HCT116 (cell line): ENCODE results near the gene PRSS33.

Source experiments
- CTCF ChIP-seq, 3 experiments: fragments of 200-600 bp in 1 of 3; sonication (generic) in 1 of 3; IDR thresholded peaks in 2 of 3; conservative IDR thresholded peaks in 1 of 3; 2 replicates each; pipeline ENCODE4 v1.5.1; 2012 to 2017; ENCODE audit warnings: low read depth in 2 of 3, low read length in 2 of 3, antibody characterized with exemption in 1 of 3, borderline replicate concordance in 1 of 3, control low read depth in 1 of 3, mild to moderate bottlenecking in 1 of 3, mixed read lengths in 1 of 3, mixed run types in 1 of 3, moderate library complexity in 1 of 3; ENCODE audit not compliant: insufficient read depth in 1 of 3
- EZH2 ChIP-seq: fragments of 200-600 bp; sonication (generic); IDR thresholded peaks from 2 replicates; pipeline ENCODE4 v1.6.1; 2017; ENCODE audit warnings: antibody characterized with exemption, mixed run types
- POLR2A ChIP-seq: IDR thresholded peaks from 2 replicates; pipeline ENCODE4 v1.7.0; 2011; ENCODE audit warnings: borderline replicate concordance; ENCODE audit not compliant: insufficient read depth, insufficient read length; ENCODE audit errors: extremely low read depth
- TF ChIP-seq, protein P1 (sequence below): IDR thresholded peaks from 2 replicates; pipeline ENCODE4 v1.6.1; 2012
- TF ChIP-seq, protein P2 (sequence below): IDR thresholded peaks from 2 replicates; pipeline ENCODE4 v1.6.1; 2012; ENCODE audit warnings: low read depth

DNA sequence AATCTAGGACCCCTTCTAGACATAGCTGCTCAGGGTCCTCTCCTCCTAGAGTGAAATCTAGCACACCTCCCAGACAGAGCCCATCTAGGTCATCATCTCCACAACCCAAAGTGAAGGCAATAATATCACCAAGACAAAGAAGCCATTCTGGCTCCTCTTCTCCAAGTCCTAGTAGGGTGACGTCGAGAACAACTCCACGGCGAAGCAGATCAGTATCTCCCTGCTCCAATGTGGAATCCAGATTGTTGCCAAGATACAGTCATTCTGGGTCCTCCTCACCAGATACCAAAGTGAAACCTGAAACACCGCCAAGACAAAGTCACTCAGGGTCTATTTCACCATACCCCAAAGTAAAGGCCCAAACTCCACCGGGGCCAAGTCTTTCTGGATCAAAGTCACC is 24.2 kb downstream of the PRSS33 start:
- TF ChIP-seq CTCF (IDR thresholded peaks at IDR 0.05 in 2 of 3, conservative IDR thresholded peaks at IDR 0.05 in 1 of 3; ENCODE audit: borderline replicate concordance in 1 of 3, insufficient read depth in 1 of 3, low read depth in 2 of 3, low read length in 2 of 3) = no peak
- no peak for TF ChIP-seq POLR2A
- TF ChIP-seq, protein P1, sequence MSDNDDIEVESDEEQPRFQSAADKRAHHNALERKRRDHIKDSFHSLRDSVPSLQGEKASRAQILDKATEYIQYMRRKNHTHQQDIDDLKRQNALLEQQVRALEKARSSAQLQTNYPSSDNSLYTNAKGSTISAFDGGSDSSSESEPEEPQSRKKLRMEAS = no peak
- TF ChIP-seq, protein P2, sequence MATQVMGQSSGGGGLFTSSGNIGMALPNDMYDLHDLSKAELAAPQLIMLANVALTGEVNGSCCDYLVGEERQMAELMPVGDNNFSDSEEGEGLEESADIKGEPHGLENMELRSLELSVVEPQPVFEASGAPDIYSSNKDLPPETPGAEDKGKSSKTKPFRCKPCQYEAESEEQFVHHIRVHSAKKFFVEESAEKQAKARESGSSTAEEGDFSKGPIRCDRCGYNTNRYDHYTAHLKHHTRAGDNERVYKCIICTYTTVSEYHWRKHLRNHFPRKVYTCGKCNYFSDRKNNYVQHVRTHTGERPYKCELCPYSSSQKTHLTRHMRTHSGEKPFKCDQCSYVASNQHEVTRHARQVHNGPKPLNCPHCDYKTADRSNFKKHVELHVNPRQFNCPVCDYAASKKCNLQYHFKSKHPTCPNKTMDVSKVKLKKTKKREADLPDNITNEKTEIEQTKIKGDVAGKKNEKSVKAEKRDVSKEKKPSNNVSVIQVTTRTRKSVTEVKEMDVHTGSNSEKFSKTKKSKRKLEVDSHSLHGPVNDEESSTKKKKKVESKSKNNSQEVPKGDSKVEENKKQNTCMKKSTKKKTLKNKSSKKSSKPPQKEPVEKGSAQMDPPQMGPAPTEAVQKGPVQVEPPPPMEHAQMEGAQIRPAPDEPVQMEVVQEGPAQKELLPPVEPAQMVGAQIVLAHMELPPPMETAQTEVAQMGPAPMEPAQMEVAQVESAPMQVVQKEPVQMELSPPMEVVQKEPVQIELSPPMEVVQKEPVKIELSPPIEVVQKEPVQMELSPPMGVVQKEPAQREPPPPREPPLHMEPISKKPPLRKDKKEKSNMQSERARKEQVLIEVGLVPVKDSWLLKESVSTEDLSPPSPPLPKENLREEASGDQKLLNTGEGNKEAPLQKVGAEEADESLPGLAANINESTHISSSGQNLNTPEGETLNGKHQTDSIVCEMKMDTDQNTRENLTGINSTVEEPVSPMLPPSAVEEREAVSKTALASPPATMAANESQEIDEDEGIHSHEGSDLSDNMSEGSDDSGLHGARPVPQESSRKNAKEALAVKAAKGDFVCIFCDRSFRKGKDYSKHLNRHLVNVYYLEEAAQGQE = no peak
- no peak for TF ChIP-seq EZH2
